Ecto neural progenitor cell (in vitro differentiated cells): Measurements from ENCODE around the gene KLHL22.
"Not testable (repeated sequence)": the region's sequence is repeated elsewhere in the genome, so short reads cannot be mapped to it uniquely, and the experiment has no call there.

Experiments used
- DNase-seq: peaks from one replicate; pipeline ENCODE4 v3.0.0-alpha.2; 2018; ENCODE audit warnings: low spot score

KLHL22 gene

GRCh38 chr22:20523086-20523983 lies 27.7 kb upstream of the KLHL22 start:
- DNase-seq = no peak

DNA sequence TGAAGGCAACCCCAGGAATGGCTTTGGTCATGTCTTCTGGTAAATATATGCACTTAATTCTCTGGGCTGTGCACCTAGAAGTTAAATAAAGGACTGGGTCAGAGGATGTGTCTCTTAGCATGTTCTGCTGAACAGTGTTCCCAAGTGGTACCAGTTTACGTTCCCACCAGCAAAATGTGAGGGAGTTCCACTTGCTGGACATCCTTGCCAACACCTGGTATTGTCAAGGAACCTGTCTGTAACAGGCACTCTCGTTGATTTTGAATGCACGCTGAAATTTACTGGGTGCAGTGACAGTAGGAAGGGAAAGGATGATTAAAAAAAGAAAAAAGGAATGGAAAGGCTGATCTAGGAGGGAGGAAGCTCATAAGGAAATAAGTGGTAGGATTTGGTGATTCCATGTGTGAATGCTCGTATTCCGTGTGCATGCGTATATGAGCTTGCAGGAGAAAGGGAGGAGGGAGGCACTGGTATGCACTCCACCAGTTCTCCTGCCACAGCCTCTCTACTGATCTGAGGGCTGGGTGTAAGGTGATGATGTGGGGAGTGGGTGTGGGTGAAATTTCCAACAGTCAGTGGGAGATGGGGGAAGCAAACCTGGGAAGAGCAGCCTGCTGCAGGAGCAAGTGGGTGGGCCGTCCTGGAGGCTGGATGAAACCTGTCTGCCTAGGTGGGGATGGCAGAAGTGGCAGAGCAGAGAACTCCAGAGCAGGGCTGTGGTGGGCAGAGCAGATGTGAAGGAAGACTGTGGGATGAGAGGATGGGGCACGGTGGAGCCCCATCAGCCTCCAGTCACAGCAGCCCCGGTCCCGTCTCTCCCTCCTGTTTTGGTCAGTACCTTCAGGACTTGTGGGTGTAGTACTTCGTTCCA lies 26.8 kb upstream of the KLHL22 start:
- no peak for DNase-seq

DNA sequence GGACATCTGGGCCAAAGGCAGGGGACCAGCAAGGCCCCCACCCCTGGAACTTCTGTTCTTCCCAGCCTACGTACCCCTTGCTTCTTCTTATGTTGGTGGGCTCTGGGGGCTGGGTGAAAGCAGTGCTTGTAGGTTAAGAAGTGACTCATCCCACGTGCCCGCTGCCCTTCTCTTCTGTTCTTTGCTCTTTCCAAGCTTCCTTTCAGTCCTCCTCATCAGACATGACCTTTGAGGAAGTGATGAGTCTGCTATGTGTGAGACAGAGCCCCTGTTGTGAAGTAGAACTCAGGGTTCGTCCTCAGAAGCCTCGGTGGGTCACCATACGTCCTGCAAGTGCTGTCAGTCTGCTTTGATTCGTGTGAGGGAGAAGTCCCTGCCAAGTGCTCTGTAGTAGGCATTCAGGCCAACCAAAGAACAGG lies 24.5 kb upstream of the KLHL22 start:
- DNase-seq = no peak

- DNase-seq = no peak
These were observed 24.0 kb upstream of the KLHL22 start for GRCh38 chr22:20519558-20519957.

- DNase-seq = no peak
These were observed 22.4 kb upstream of the KLHL22 start for GRCh38 chr22:20517841-20518592.

GRCh38 chr22:20517422-20517821 lies 21.8 kb upstream of the KLHL22 start:
- no peak for DNase-seq

DNA sequence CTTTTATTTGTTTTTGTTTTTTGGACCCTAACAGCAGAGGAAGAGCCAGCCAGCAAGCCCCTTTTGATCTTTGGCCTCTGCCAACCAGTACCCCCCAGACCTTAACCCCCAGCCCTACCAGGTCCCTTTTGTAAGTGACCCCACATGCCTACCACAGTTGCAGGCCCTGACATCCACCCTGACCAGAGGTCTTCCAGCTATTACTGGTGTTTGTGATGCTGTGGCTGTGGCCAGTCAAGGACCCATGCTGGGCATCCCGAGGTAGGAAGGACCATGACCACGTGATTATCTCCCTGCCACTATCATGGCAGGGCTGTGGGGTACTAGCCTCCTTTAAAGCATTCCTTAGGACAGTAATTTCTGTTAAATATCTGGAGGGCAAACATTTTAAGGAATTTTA lies 20.8 kb upstream of the KLHL22 start:
- no peak for DNase-seq

- DNase-seq = no peak
These were observed 19.2 kb upstream of the KLHL22 start for GRCh38 chr22:20514658-20515406.

DNA sequence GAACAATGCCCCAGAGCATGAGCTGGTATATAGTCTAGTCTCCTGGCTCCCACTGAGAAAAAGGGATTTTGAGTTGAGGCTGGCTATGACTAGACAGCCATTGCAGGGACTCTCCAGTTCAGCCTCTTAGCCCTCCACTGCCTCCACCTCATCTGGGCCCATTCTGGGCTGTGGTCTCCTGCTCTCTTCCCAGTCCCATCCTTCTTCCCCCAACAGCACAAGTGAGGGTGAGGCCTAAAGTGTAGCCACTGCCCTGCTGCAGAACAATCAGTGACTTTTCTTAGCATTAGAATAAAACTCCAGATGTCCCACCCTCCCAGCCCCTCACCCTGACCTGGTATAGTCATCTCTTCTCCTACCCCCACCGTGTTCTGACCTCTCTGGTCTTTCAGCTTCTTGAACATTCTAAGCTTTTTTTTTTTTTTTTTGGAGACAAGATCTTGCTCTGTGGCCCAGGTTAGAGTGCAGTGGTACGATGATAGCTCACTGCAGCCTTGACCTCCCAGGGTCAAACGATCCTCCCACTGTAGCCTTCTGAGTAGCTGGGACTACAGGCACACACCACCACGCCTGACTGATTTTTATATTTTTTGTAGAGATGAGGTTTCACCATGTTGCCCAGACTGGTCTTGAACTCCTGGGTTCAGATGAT lies 16.1 kb upstream of the KLHL22 start:
- DNase-seq = no peak

DNA sequence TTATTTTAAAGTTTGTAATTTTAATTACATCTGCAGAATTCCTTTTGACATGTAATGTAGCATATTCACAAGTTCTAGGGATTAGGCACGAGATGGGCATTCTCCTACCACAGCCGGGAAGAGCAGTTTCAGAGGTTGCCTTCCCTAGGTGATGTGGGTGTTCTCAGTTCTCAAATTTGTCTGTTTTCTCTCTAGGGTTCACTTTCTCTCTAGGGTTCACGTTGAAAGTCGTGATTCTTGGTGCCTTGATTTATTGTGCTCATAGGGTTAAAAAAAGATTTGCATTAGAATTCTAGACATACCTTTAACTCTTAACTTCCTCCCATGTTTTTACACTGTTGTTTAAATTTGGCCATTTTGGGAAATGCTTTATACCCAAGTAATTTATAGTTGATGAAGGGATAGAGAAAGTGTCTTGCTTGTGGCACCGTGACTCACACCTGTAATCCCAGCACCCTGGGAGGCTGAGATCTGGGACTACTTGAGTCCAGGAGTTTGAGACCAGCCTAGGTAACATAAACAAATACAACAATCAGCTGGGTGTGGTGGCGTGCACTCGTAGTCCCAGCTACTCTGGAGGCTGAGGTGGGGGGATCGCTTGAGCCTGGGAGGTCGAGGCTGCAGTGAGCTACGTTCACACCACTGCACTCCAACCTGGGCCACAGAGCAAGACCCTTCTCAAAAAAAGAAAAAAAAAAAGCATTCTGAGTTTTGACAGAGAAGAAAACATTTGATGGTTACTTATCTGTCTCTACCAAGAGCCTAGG lies 15.4 kb upstream of the KLHL22 start:
- no peak for DNase-seq

- no peak for DNase-seq
These were observed 13.9 kb upstream of the KLHL22 start for GRCh38 chr22:20509344-20510047.

DNA sequence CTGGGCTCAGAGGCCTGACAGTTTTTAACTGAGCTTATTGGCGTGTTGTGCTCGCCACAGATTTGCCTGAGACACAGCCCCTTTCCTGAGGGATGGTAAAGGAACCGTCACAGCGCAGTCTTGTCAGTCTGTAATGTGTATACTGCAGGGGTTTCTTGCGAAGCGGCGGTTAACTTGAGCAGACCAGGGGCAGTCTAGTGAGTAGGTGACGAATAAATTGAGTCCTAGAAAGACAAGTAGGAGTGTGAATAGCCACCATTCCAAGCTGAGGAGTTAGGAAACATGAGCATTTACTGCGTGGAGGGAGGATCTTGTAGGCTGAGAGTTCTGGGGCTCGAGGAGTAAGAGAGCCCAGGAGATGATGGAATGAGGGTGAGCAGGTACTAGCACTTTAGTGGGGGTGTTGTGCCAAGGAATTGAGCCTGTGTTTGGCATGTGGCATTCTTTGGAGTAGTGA lies 13.2 kb upstream of the KLHL22 start:
- DNase-seq = no peak

GRCh38 chr22:20508067-20508755 lies 12.6 kb upstream of the KLHL22 start:
- peak; percentile 58 for DNase-seq

DNA sequence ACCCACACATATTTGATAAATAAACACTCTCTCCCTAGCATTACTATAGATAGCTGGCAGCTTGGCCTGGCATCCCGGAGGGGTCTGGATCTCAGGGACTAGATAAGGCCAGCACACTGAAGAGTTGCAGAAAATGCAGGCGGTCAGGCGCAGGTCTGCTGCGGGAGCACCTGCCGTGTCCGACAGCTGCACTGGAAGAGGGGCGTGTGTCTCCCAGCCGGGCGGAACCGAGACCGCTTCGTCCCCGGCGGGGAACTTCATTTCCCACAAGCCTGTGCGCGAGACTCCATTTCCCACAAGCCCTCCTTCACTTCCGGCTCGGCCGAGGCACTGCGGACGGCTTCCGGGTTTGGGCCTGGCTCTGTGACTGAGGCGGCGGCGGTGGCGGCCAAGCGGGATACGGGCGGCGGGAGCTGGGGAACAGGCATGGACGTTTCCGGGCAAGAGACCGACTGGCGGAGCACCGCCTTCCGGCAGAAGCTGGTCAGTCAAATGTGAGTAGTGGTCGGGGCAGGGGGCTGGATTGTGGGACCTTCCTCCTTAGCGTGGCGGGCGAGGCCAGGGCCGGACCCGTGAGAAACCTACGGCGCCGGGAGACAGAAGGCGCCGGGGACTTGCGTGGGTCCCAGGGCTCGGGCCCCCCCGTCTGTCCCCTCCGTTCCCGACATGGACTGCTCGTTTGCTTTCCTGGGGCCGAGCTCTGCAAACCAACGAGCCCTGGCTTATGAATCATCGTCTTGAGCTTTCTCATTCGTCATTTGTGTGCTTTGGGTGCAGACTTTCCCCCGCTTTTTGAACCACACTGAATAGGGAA lies 11.9 kb upstream of the KLHL22 start, which contains the start of gene MED15:
Gene MED15, plus strand, starts transcription at position 358 of the 814 bp plus-strand sequence. Its CDS starts 69 bp downstream, at position 427.
- DNase-seq = peak; percentile 94

GRCh38 chr22:20506543-20507252 lies 11.1 kb upstream of the KLHL22 start:
- DNase-seq = no peak

DNA sequence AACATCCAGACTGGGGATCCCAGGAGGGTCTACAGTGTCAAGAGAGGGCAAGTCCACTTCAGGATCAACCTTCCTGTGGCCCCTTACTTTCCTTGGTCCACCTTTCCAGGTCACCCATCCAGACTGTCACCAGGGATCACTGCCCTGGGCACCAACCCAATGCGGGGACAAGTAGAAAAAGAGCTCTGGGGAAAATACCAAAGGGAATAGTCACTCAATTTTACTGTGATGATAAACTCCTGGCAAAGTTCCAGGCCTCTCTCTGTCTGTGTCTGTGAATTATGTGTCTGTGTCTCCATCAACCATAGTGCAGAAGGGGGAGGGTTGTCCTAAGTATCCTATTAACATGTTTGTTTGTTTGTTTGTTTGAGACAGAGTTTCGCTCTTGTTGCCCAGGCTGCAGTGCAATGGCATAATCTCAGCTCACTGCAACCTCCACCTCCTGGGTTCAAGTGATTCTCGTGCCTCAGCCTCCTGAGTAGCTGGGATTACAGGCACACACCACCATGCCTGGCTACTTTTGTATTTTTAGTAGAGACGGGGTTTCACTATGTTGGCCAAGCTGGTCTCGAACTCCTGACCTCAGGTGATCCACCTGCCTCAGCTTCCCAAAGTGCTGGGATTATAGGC lies 8.8 kb upstream of the KLHL22 start:
- DNase-seq = not testable (repeated sequence)

GRCh38 chr22:20503816-20504215 lies 8.2 kb upstream of the KLHL22 start:
- no peak for DNase-seq
